GM18517 (cell line): ENCODE data around the gene ZNF444.
A peak's percentile ranks its signal among the peaks of the same experiment; 100 is the strongest.

Experiments
- ATAC-seq: cut with Tn5 transposase; IDR thresholded peaks from one replicate; pipeline ENCODE4 v1.9.1; 2021; ENCODE audit warnings: mild to moderate bottlenecking, moderate library complexity; ENCODE audit not compliant: unreplicated experiment

ZNF444 gene

DNA sequence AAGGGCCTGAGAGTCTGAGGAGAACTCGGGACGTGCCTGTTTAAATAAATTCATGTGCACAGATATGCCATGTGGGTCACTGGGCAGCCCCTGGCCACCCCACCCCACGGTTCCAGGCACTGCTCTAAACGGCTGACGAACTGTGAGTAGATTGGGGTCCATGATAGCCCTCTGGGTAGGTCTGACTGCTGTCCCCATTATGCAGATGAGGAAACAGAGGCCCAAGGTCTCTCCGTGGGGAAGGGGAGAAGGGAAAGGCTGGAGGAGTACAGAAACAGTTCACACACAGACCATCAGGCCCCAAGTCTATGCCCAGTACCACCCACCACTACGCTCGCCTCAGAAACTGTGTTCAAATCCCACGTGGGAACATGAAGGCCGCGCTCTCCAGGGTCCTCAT lies 34.1 kb upstream of the ZNF444 start:
- ATAC-seq, result no peak

- ATAC-seq, result no peak
These were observed 33.3 kb upstream of the ZNF444 start for GRCh38 chr19:56107626-56108351.

DNA sequence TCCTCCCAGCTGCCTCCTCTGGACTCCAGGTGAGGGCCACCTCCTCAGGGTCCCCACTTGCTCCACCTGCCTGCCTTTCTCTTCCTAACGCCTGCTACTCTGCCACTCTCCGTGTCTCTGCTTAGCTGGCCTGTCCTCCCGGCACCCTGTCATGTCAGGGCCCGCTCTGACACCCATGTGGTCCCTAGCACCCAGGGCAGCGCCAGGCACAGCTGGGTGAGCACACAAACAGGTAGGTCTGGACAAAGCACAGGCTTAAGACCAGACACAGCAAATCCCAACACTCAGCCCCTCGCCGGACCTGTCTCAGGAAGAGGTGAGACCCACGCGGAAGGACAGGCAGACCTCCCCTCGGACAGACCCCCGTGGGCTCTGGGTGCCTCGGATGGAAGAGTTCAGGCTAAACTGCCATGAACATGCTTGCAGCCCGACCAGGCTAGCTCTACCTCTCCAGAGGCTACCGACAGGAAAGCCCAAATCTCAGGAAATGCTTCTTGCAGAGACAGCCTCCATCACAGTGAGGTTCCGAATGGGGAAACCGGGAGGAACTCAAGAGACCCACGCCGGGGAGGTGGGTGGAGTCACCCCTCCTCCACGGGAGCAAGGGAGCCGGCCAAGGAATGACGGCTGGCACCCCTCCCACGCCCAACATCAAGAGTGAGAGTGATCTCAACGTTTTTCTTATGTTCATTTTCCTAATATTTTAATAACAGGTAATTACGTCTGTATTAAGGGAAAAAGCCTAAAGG lies 32.5 kb upstream of the ZNF444 start:
- no peak for ATAC-seq

DNA sequence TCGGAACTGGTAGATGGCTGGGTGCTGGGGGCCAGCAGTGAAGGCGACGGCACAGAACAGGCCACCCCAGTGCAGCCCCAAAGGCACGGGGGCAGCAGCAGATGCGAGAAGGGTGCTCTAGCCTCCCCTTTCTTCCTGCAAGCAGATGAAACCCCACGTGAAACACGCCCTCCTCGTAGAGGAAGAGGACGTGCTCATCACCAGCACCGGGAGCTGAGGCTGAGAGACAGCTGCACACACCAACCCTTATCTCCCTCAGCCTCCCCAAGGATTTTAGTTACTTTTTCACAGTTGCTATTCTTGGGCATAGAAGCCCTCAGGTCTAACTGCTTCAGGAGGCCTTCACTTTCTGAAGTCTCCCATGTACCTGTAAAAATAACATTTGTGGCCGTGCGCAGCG lies 31.9 kb upstream of the ZNF444 start:
- no peak for ATAC-seq

DNA sequence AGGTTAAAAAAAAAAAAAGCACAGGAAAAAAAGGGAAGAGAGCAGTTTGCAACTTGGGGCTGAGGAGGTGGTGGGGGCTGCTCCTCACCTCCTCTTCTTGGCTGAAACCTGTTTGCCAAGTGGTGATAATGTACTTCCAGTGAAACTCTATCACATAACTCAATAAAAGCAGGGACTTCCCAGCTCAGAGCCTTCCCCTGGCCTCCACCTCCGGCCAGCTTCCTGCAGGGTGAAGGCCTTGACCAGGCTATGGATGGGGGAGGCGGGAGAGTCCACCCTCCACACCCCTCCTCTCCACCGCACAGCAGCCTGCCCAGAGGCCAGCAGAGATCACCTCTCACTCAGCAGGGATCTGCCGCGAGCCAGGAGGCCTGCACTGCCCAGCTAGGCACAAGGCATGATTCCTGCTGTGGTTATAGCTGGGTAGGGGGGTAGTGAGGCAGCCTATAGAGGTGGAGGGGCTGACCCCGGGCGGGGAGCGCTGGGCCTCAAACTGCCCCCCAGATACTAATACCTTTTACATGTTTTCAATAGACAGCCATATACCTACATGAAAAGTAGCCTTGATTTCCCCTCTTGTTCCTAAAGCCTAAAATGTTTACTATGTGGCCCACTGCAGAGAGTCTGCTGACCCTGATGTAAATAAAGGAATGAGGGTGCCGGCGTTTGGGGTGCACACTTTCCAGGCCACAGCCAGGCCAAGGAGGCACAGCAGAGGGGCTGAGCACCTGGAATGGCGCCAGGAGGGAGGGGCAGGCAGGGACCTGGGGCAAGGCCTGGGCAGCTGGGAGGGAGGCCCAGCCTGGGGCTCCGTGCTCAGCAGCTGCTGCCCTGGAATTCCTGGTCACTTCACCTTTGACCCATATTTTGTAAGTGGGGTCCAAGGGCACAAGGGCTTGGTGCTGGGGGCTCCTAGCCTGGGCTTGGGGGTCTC lies 30.3 kb upstream of the ZNF444 start:
- no peak for ATAC-seq

DNA sequence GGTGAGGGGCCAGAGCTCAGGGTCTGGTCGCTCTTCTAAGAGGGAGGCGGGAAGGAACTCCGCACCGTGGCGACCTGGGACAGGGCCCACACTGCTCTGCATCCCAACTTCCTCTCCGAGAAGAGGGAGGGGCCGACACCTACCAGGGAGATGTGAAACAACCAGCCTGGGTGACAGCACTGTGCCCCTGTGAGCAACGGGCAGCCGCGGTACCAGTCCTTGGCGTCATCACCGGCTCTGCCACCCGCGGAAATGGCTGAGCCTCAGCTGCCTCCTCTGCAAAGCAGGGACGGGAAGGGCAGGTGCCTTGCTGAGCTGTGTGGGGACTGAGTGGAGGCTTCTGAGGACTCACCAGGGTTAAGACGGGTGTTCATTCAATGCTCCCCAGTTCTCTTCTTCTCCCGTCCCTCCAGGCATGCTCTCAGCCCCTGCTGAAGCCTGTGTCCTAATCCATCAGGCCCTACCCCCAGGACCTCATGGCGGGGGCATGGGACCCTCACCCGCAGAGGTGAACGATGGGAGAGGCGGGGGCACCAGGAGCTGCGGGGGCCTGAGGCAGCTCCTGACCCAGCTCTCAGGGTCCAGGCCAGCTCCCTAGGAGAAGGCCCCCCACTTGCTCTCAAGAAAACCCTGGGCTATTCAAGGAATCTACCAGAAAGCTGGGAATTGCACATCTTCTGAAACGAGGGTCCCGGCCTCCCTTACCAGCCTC lies 29.3 kb upstream of the ZNF444 start:
- ATAC-seq, result peak; percentile 71

- no peak for ATAC-seq
These were observed 28.8 kb upstream of the ZNF444 start for GRCh38 chr19:56112313-56112709.

GRCh38 chr19:56113074-56113632 lies 27.9 kb upstream of the ZNF444 start:
- ATAC-seq, result no peak

DNA sequence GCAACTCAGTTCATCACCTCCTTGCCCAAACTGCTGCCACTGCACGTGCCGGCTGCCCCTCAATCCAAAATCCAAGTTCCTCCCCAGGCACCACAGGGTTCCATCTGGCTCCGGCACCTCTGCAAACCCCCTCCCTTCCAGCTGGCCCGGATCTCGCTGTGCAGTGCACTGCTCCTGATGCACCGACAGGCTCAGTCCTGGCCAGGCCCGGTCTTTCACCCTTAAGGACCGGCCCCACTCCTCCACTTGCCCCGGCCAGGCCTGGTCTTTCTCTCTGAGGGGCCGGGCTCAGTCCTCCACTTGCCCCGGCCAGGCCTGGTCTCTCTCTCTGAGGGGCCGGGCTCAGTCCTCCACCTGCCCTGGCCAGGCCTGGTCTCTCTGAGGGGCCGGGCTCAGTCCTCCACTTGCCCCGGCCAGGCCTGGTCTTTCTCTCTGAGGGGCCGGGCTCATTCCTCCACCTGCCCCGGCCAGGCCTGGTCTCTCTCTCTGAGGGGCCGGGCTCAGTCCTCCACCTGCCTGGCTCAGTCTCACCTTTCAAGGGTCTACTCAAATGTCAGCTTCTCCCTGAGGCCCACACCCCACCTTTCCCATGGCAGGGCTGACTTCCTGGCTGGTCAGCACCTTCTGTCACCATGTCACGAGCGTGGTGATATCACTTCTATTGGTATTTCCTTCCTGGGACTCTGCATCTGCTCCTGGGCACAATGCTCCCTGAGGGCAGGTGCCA lies 26.9 kb upstream of the ZNF444 start:
- ATAC-seq, result no peak

DNA sequence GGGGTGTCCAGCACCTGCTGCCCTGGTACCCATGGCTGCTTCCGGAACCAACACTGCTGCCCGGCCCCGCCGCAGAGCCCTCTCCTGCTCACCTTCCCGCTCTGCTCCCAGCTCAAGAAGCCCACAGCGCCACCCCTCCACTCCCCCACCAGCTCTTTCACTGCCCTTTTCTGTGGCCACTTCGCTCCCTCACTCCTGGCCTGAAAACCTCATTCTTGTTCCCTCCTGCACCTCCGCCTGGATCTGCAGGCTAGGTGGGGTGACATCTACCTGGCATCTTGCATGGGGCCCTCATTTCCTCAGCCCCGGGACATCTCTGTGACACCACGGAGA lies 26.3 kb upstream of the ZNF444 start:
- no peak for ATAC-seq

DNA sequence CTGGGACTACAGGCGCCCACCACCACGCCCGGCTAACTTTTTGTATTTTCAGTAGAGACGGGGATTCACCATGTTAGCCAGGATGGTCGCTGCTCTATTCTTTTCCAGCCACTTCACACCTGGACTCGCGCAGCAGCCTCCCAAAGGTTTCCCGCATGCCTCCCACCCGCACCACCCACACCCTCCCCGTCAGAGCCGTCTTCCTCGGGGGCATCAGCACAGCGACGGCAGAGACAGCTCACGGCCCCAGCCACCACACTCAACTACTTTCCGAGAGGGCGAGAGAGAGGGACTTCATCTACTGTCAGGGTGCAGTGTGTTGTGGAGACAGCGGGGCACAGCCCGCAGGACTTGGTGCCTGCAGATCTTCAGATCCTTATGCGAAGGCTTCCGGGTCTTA lies 25.6 kb upstream of the ZNF444 start:
- no peak for ATAC-seq

- no peak for ATAC-seq
These were observed 24.5 kb upstream of the ZNF444 start for GRCh38 chr19:56116606-56117005.

- ATAC-seq, result no peak
These were observed 23.7 kb upstream of the ZNF444 start for GRCh38 chr19:56117376-56117884.

DNA sequence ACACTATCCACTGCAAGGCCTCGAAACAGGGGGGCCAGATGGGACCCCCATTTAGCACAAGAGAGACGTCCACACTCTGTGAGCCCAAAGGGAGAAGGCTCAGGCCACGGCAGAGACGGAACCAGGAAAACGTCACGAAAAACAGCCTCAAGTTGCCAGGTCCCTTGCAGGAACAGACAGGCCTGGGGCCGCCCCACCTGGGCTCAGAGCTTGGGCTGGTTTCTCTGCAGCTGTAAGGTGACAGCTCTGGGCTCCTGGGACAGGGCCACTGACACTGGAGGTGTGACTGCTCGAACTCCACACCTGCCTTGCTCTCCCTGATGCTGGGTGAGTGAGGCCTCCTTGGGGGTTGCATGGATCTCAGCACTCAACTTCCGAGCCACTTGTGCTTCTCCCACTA lies 23.2 kb upstream of the ZNF444 start:
- ATAC-seq, result no peak

DNA sequence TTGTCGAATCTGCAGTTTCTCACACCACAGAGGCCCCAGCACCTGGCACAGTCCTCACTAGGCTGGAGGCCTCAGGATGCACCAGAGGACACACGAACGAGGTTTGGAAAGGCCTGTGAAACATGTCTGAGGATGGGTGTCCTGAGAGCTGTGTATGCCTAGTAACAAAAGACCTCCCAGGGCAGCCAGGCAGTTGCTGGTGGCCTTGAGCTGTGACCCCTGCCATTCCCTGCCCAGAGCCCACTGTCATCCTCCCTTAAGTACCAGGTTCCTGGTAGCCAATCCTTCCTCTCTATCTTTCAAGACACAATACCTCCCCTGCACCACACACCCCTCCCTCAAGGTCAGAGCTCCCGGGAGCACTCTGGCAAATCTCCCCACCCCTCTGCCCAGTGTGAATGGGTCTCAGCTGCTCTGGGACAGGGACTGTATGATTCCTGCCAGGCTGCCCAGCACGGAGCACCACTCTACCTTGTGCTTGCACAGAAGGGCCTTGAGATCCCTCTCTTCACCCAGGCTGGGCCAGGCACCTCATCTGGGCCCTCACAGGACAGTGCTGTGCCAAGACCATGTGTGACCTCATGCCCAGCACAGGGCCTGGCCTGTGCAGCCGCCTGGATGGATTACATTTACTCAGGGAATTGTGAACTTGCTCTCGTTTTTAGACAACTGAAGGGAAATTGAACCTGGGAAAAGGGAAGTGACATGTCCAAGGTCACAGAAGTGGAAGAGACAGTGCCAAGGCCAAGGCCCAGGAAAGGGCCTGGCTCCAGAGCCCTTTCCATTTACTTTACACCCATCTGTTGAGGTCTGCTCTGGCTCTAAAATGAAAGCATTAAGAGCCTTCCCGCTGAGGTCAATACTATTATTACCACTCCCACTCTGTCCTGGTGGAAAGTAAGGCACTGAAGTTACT lies 22.2 kb upstream of the ZNF444 start:
- ATAC-seq, result no peak

DNA sequence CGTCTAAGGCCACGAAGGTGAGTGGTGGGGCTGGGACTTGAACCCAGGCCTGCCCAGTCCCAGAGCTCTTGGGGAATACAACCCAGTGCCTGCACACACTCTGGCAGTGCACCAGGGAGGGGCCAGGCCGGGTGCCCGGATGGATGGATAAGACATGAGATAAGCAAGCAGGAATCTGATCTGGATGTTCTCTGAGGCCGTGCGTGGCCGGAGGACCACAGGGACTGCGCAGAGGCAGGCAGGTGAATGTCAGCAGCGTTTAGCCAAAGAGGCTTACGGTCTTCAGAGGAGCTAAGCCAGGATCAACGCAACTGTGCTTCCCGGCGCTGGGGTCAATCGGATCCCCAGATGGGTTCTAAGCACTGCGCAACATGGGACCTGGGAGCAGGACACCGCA lies 21.5 kb upstream of the ZNF444 start:
- no peak for ATAC-seq

DNA sequence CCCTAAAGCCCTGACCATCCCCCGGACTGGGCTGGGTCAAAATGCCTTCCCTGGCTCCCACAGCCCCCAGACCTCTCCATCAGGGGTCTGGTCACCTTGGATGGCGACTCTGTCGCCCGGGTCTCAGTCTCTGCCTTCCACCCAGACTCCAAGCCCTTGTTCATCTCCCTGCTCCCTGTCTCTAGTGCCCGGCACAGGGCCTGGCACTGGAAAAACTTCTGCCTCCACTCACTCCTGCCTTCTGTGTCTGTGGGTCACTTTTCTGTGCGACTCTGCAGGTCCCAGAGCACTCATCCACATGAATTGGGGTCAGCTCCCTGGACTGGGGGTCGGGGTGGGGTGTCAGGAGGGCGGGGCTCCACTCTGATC lies 21.1 kb upstream of the ZNF444 start:
- no peak for ATAC-seq

GRCh38 chr19:56120371-56121179 lies 20.5 kb upstream of the ZNF444 start:
- ATAC-seq, result no peak
